SH-SY5Y (cell line): ENCODE data around the gene MCM7.

ENCODE experiments used
- GATA2 ChIP-seq: IDR thresholded peaks from 2 replicates; pipeline ENCODE4 v1.6.1; 2011; ENCODE audit warnings: mild to moderate bottlenecking, low read depth, low read length
- GATA3 ChIP-seq: IDR thresholded peaks from 2 replicates; pipeline ENCODE4 v1.6.1; 2011; ENCODE audit warnings: low read depth, mild to moderate bottlenecking, low read length, moderate library complexity

DNA sequence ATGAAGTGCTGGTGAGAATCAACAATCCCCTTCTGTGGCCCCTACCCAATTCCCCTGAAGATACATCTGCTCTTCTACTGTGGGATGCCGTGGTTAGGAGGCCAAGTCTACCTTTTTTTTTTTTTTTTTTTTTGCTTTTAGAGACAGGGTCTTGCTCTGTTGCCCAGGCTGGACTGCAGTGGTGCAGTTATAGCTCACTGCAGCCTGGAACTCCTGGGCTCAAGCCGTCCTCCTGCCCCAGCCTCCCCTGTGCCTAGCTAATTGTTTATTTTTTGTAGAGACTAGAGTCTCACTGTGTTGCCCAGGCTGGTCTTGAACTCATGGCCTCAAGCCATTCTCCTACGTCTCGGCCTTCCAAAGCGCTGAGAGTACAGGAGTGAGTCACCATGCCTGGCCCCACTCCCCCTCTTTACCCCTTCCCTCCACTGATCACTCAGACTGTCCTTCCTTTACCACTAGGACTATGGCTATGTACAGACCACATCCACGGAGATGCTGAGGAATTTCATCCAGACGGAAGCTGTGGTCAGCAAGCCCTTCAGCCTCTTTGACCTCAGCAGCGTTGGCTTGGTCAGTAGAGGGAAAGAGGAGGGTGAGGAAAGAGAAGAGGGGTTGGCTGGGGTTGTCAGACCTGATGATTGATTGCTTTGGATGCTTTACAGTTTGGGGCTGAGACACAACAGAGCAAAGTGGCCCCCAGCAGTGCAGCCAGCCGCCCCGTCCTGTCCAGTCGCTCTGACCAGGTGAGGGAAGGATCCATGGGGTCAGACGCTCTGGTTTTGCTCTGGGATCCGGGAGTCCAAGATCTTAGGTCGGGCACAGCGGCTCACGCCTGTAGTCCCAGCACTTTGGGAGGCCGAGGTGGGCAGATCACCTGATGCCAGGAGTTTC, 2.0 kb upstream of the MCM7 start:
- TF ChIP-seq GATA2 (no peak), GATA3 (no peak)
